AG09309 (cell line): ENCODE measurements around the gene LRRC1.

Source experiments
- DNase-seq: peaks from one replicate; pipeline ENCODE4 v3.0.0-alpha.2; 2010; ENCODE audit warnings: low read depth
- H3K4me3 ChIP-seq: 2 replicates; pipeline ENCODE4 v1.5.1; 2011; ENCODE audit warnings: mild to moderate bottlenecking, low read depth, low read length, moderate library complexity; ENCODE audit not compliant: control insufficient read depth
- CTCF ChIP-seq: IDR thresholded peaks from 2 replicates; pipeline ENCODE4 v1.5.1; 2011; ENCODE audit warnings: mild to moderate bottlenecking, low read depth, low read length, inconsistent platforms; ENCODE audit not compliant: insufficient read depth, control insufficient read depth; ENCODE audit errors: missing control alignments

The LRRC1 gene

GRCh38 chr6:53851561-53851960, 56.8 kb downstream of the LRRC1 start:
- TF ChIP-seq CTCF = no peak
- DNase-seq = no peak
- H3K4me3 ChIP-seq = no peak overlapping the region

GRCh38 chr6:53852805-53853204, 58.0 kb downstream of the LRRC1 start:
- no peak for TF ChIP-seq CTCF
- H3K4me3 ChIP-seq = no peak overlapping the region
- no peak for DNase-seq

GRCh38 chr6:53854843-53855567, 60.2 kb downstream of the LRRC1 start:
- no peak for DNase-seq
- TF ChIP-seq CTCF = no peak
- H3K4me3 ChIP-seq = no peak overlapping the region

- no peak for DNase-seq
- TF ChIP-seq CTCF = no peak
- no peak overlapping the region for H3K4me3 ChIP-seq
Measured at GRCh38 chr6:53855940-53856339, 61.1 kb downstream of the LRRC1 start.

- H3K4me3 ChIP-seq = no peak overlapping the region
- no peak for DNase-seq
- no peak for TF ChIP-seq CTCF
Measured at GRCh38 chr6:53857318-53858094, 62.7 kb downstream of the LRRC1 start.

- no peak for TF ChIP-seq CTCF
- DNase-seq = no peak
- H3K4me3 ChIP-seq = no peak overlapping the region
Measured at GRCh38 chr6:53858196-53858595, 63.4 kb downstream of the LRRC1 start.
